SJCRH30 (cell line): ENCODE data around the gene SCAMP1. TPM values are rescaled to one million over a fixed set of nuclear protein-coding genes. Genes with fewer than 3 reads are reported as not detected.
"Not testable (repeated sequence)": the region's sequence is repeated elsewhere in the genome, so short reads cannot be mapped to it uniquely, and the experiment has no call there.

Experiments
- DNase-seq, 2 experiments: peaks; one replicate each; pipeline ENCODE4 v3.0.0-alpha.2; 2015 to 2020
- H3K27ac ChIP-seq: fragments of 250-450 bp; sonication (Bioruptor Pico); 2 replicates; pipeline ENCODE4 v1.5.1; 2020; ENCODE audit warnings: mild to moderate bottlenecking, moderate library complexity
- H3K27me3 ChIP-seq: fragments of 250-450 bp; sonication (Bioruptor Pico); 2 replicates; pipeline ENCODE4 v1.5.1; 2020; ENCODE audit warnings: mild to moderate bottlenecking, moderate library complexity
- H3K36me3 ChIP-seq: fragments of 250-450 bp; sonication (Bioruptor Pico); 2 replicates; pipeline ENCODE4 v1.5.1; 2020; ENCODE audit warnings: mild to moderate bottlenecking, moderate library complexity
- H3K4me1 ChIP-seq: fragments of 250-450 bp; sonication (Bioruptor Pico); 2 replicates; pipeline ENCODE4 v1.5.1; 2020; ENCODE audit warnings: mild to moderate bottlenecking, moderate library complexity
- H3K4me3 ChIP-seq: fragments of 250-450 bp; sonication (Bioruptor Pico); 2 replicates; pipeline ENCODE4 v1.5.1; 2020; ENCODE audit warnings: mild to moderate bottlenecking, moderate library complexity
- H3K9me3 ChIP-seq: fragments of 250-450 bp; sonication (Bioruptor Pico); replicated peaks from 2 replicates; pipeline ENCODE4 v1.5.1; 2020; ENCODE audit warnings: mild to moderate bottlenecking, moderate library complexity
- total RNA-seq: library from RNA; depleted of rRNA; stranded (reverse); fragments of >200 nt; shearing (Covaris generic); gene quantifications from 2 replicates; pipeline ENCODE4 v1.2.3, GENCODE V29; 2014

The SCAMP1 gene
- total RNA-seq, 1 experiment from 2014 or later = 54.4 TPM

GRCh38 chr5:78430866-78431265 lies 70.4 kb downstream of the SCAMP1 start:
- Histone ChIP-seq H3K4me1 (no peaks in the 10 kb centered on the region), H3K36me3 (peaks cover 16% of the 10 kb centered on the region), H3K9me3 (peaks cover 3% of the 10 kb centered on the region), H3K27ac (no peak overlapping the region), H3K4me3 (no peak overlapping the region), H3K27me3 (no peaks in the 10 kb centered on the region)
- DNase-seq = no peak

- no peaks in the 10 kb centered on the region for H3K27me3 ChIP-seq
- H3K4me3 ChIP-seq = no peak overlapping the region
- peaks cover 10% of the 10 kb centered on the region for H3K36me3 ChIP-seq
- no peaks in the 10 kb centered on the region; the same call in 1 of the 2 replicates for H3K9me3 ChIP-seq
- no peak for DNase-seq
- H3K27ac ChIP-seq = no peak overlapping the region
- no peaks in the 10 kb centered on the region for H3K4me1 ChIP-seq
Measured at GRCh38 chr5:78433972-78434371, 73.6 kb downstream of the SCAMP1 start.

GRCh38 chr5:78447775-78448424 lies 87.5 kb downstream of the SCAMP1 start:
- Histone ChIP-seq H3K27ac (no peak overlapping the region), H3K36me3 (no peaks in the 10 kb centered on the region; the same call in 1 of the 2 replicates), H3K9me3 (peaks cover 4% of the 10 kb centered on the region; the same call in 1 of the 2 replicates), H3K4me1 (no peaks in the 10 kb centered on the region), H3K27me3 (no peaks in the 10 kb centered on the region), H3K4me3 (no peak overlapping the region)
- DNase-seq = no peak

GRCh38 chr5:78449103-78449502 lies 88.7 kb downstream of the SCAMP1 start:
- Histone ChIP-seq H3K9me3 (peaks cover 4% of the 10 kb centered on the region; the same call in 1 of the 2 replicates), H3K4me3 (no peak overlapping the region), H3K27ac (no peak overlapping the region), H3K27me3 (no peaks in the 10 kb centered on the region), H3K36me3 (no peaks in the 10 kb centered on the region; the same call in 1 of the 2 replicates), H3K4me1 (no peaks in the 10 kb centered on the region)
- no peak for DNase-seq

GRCh38 chr5:78457507-78457906 lies 97.1 kb downstream of the SCAMP1 start:
- H3K9me3 ChIP-seq, H3K27ac ChIP-seq, H3K4me1 ChIP-seq, H3K4me3 ChIP-seq, H3K27me3 ChIP-seq, H3K36me3 ChIP-seq, DNase-seq: not testable (repeated sequence)

- Histone ChIP-seq H3K36me3 (no peaks in the 10 kb centered on the region), H3K27ac (no peak overlapping the region), H3K4me3 (no peak overlapping the region), H3K9me3 (no peaks in the 10 kb centered on the region), H3K4me1 (no peaks in the 10 kb centered on the region), H3K27me3 (no peaks in the 10 kb centered on the region)
- DNase-seq = no peak
Measured at GRCh38 chr5:78458843-78459242, 98.4 kb downstream of the SCAMP1 start.

GRCh38 chr5:78467140-78467539 lies 106.7 kb downstream of the SCAMP1 start:
- H3K4me3 ChIP-seq = no peak overlapping the region
- no peak overlapping the region for H3K27ac ChIP-seq
- no peaks in the 10 kb centered on the region for H3K4me1 ChIP-seq
- DNase-seq = no peak
- H3K36me3 ChIP-seq = no peaks in the 10 kb centered on the region; the same call in 1 of the 2 replicates
- no peaks in the 10 kb centered on the region for H3K27me3 ChIP-seq
- H3K9me3 ChIP-seq = no peaks in the 10 kb centered on the region

GRCh38 chr5:78467752-78468357 lies 107.4 kb downstream of the SCAMP1 start:
- Histone ChIP-seq H3K4me1 (no peaks in the 10 kb centered on the region), H3K9me3 (no peaks in the 10 kb centered on the region), H3K4me3 (no peak overlapping the region), H3K27ac (no peak overlapping the region), H3K36me3 (no peaks in the 10 kb centered on the region; the same call in 1 of the 2 replicates), H3K27me3 (no peaks in the 10 kb centered on the region)
- peak; percentile 9 to 64 for DNase-seq

- Histone ChIP-seq H3K9me3 (no peaks in the 10 kb centered on the region), H3K27ac (no peak overlapping the region), H3K4me1 (no peaks in the 10 kb centered on the region), H3K27me3 (no peaks in the 10 kb centered on the region), H3K4me3 (no peak overlapping the region), H3K36me3 (no peaks in the 10 kb centered on the region)
- DNase-seq = no peak
Measured at GRCh38 chr5:78471896-78472295, 111.5 kb downstream of the SCAMP1 start.

- Histone ChIP-seq H3K4me3 (no peak overlapping the region), H3K27me3 (no peaks in the 10 kb centered on the region), H3K27ac (no peak overlapping the region), H3K36me3 (no peaks in the 10 kb centered on the region), H3K4me1 (no peaks in the 10 kb centered on the region), H3K9me3 (no peaks in the 10 kb centered on the region)
- peak in 1 of 2 experiments; percentile 18 for DNase-seq
Measured at GRCh38 chr5:78472469-78473106, 112.2 kb downstream of the SCAMP1 start.

GRCh38 chr5:78473751-78474150 lies 113.3 kb downstream of the SCAMP1 start:
- Histone ChIP-seq H3K36me3 (no peaks in the 10 kb centered on the region), H3K27ac (no peak overlapping the region), H3K9me3 (no peaks in the 10 kb centered on the region), H3K27me3 (no peaks in the 10 kb centered on the region), H3K4me3 (no peak overlapping the region), H3K4me1 (no peaks in the 10 kb centered on the region)
- DNase-seq = no peak

GRCh38 chr5:78475370-78475769 lies 115.0 kb downstream of the SCAMP1 start:
- Histone ChIP-seq H3K27me3 (no peaks in the 10 kb centered on the region), H3K9me3 (no peaks in the 10 kb centered on the region), H3K4me3 (no peak overlapping the region), H3K4me1 (no peaks in the 10 kb centered on the region), H3K36me3 (no peaks in the 10 kb centered on the region; the same call in 1 of the 2 replicates), H3K27ac (no peak overlapping the region)
- no peak for DNase-seq

- Histone ChIP-seq H3K27me3 (no peaks in the 10 kb centered on the region), H3K9me3 (no peaks in the 10 kb centered on the region)
- no peak for DNase-seq
Measured at GRCh38 chr5:78476795-78477194, 116.4 kb downstream of the SCAMP1 start.

GRCh38 chr5:78482948-78483347 lies 122.5 kb downstream of the SCAMP1 start:
- DNase-seq = no peak
- Histone ChIP-seq H3K9me3 (no peaks in the 10 kb centered on the region), H3K36me3 (peaks cover 14% of the 10 kb centered on the region), H3K27me3 (no peaks in the 10 kb centered on the region), H3K27ac (no peak overlapping the region), H3K4me1 (no peaks in the 10 kb centered on the region), H3K4me3 (no peak overlapping the region)

More at GRCh38 chr5:78476795-78477194, 116.4 kb downstream of the SCAMP1 start:
- H3K36me3 ChIP-seq = no peaks in the 10 kb centered on the region; the same call in 1 of the 2 replicates
- H3K4me1 ChIP-seq = no peaks in the 10 kb centered on the region
- no peak overlapping the region for H3K4me3 ChIP-seq
- H3K27ac ChIP-seq = no peak overlapping the region

- Histone ChIP-seq H3K27me3 (no peaks in the 10 kb centered on the region), H3K4me1 (no peaks in the 10 kb centered on the region), H3K27ac (no peak overlapping the region), H3K9me3 (no peaks in the 10 kb centered on the region), H3K4me3 (no peak overlapping the region), H3K36me3 (peaks cover 23% of the 10 kb centered on the region)
- DNase-seq = no peak
Measured at GRCh38 chr5:78483809-78484521, 123.5 kb downstream of the SCAMP1 start.
